H1 (cell line): ENCODE measurements around the gene DCX. TPM values are rescaled to one million over a fixed set of nuclear protein-coding genes. Genes with fewer than 3 reads are reported as not detected.

Source experiments
- CBX8 ChIP-seq: fragments of 300-800, 300-1000 bp; sonication (generic); IDR thresholded peaks from 2 replicates; pipeline ENCODE4 v1.7.1; 2016; ENCODE audit warnings: low read depth, low read length, borderline replicate concordance
- CEBPB ChIP-seq: IDR thresholded peaks from 2 replicates; pipeline ENCODE4 v1.6.1; 2012; ENCODE audit warnings: low read depth, low read length
- CHD1 ChIP-seq: IDR thresholded peaks from 2 replicates; pipeline ENCODE4 v1.6.1; 2012; ENCODE audit warnings: low read depth, low read length, improper control_type of control experiment
- polyA plus RNA-seq, 7 experiments: library from polyadenylated mRNA; depleted of rRNA in 3 of 7; stranded (reverse) in 5 of 7; unstranded in 2 of 7; fragments of >200 nt in 5 of 7; fragments of 200-250 nt in 2 of 7; gene quantifications; 1 replicate in 5 of 7; 2 replicates in 1 of 7; 4 replicates in 1 of 7; pipeline versions ENCODE4 v1.2.1 to v1.2.3, GENCODE V29; 2011 to 2013; ENCODE audit warnings: missing spikeins in 2 of 7, mixed read lengths in 2 of 7
- total RNA-seq: library from RNA; stranded (reverse); fragmentation: NEBNext Ultra II Directional; extraction: Animal tissue kit (Norgen Biotek cat#: 25700); gene quantifications from 2 replicates; pipeline ENCODE4 v1.2.1, GENCODE V29; 2021

The DCX gene
- total and polyA plus RNA-seq, 2 of the 8 experiments (the other 6 are each of a cell fraction or from before 2014, with no cell fraction given): 1.3 to 3.3 TPM

DNA sequence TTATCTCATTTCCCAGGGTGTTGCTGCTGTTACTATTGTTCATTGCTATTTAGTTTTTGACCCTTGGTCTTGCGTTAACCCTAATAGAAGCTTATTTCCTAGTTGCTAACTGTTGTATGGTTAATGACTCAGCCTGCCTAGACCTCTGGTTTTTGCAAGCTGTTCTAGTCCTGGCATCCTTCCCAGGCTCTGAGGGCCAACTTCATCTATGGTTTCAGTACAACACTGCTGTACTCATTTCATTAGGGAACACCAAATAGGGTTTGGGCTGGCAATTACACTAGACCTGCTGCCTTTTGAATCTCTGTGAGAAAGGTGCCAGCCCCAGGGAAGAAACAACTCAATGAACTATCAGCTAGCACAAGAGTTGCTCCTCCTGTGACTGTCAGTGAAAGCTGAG is 59.6 kb downstream of the DCX start (continued):
- no peak for TF ChIP-seq CBX8
- no peak for TF ChIP-seq CEBPB
- TF ChIP-seq CHD1: no peak
- TF ChIP-seq, all 59 proteins: peak for 0
